ENCODE measurements around the gene SCAMP1. TPM values are rescaled to one million over a fixed set of nuclear protein-coding genes. Genes with fewer than 3 reads are reported as not detected.

SCAMP1 gene
- total RNA-seq, 1 donor from 2014 or later: 45.0 TPM

GRCh38 chr5:78476795-78477194, 116.4 kb downstream of the SCAMP1 start:
- Mint-ChIP-seq H3K27ac (ENCODE audit: unreplicated experiment) (no peak overlapping the region), H3K4me1 (ENCODE audit: unreplicated experiment) (no peaks in the 10 kb centered on the region), H3K27me3 (ENCODE audit: unreplicated experiment) (no peaks in the 10 kb centered on the region), H3K4me3 (ENCODE audit: unreplicated experiment) (no peak overlapping the region), H3K9me3 (ENCODE audit: unreplicated experiment) (no peaks in the 10 kb centered on the region), H3K36me3 (ENCODE audit: unreplicated experiment) (peaks cover 14% of the 10 kb centered on the region)
- no peak for DNase-seq (ENCODE audit: extremely low spot score, unreplicated experiment)
- TF ChIP-seq, protein P1, sequence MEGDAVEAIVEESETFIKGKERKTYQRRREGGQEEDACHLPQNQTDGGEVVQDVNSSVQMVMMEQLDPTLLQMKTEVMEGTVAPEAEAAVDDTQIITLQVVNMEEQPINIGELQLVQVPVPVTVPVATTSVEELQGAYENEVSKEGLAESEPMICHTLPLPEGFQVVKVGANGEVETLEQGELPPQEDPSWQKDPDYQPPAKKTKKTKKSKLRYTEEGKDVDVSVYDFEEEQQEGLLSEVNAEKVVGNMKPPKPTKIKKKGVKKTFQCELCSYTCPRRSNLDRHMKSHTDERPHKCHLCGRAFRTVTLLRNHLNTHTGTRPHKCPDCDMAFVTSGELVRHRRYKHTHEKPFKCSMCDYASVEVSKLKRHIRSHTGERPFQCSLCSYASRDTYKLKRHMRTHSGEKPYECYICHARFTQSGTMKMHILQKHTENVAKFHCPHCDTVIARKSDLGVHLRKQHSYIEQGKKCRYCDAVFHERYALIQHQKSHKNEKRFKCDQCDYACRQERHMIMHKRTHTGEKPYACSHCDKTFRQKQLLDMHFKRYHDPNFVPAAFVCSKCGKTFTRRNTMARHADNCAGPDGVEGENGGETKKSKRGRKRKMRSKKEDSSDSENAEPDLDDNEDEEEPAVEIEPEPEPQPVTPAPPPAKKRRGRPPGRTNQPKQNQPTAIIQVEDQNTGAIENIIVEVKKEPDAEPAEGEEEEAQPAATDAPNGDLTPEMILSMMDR (IDR thresholded peaks at IDR 0.05): no peak

- no peaks in the 10 kb centered on the region for H3K27me3 Mint-ChIP-seq (ENCODE audit: unreplicated experiment)
- no peak overlapping the region for H3K4me3 Mint-ChIP-seq (ENCODE audit: unreplicated experiment)
- H3K27ac Mint-ChIP-seq (ENCODE audit: unreplicated experiment): peak overlapping the region; percentile 32
- TF ChIP-seq, protein P1 (IDR thresholded peaks at IDR 0.05): no peak
- H3K9me3 Mint-ChIP-seq (ENCODE audit: unreplicated experiment): no peaks in the 10 kb centered on the region
- no peak for DNase-seq (ENCODE audit: extremely low spot score, unreplicated experiment)
- H3K36me3 Mint-ChIP-seq (ENCODE audit: unreplicated experiment): peaks cover 35% of the 10 kb centered on the region
- peaks cover 3% of the 10 kb centered on the region for H3K4me1 Mint-ChIP-seq (ENCODE audit: unreplicated experiment)
These were observed 122.5 kb downstream of the SCAMP1 start for GRCh38 chr5:78482948-78483347.

GRCh38 chr5:78483809-78484521, 123.5 kb downstream of the SCAMP1 start:
- Mint-ChIP-seq H3K27ac (ENCODE audit: unreplicated experiment) (peak overlapping the region; percentile 6), H3K4me3 (ENCODE audit: unreplicated experiment) (no peak overlapping the region), H3K27me3 (ENCODE audit: unreplicated experiment) (no peaks in the 10 kb centered on the region), H3K36me3 (ENCODE audit: unreplicated experiment) (peaks cover 45% of the 10 kb centered on the region), H3K9me3 (ENCODE audit: unreplicated experiment) (no peaks in the 10 kb centered on the region), H3K4me1 (ENCODE audit: unreplicated experiment) (peaks cover 3% of the 10 kb centered on the region)
- TF ChIP-seq, protein P1 (IDR thresholded peaks at IDR 0.05): no peak
- no peak for DNase-seq (ENCODE audit: extremely low spot score, unreplicated experiment)

GRCh38 chr5:78486218-78486617, 125.8 kb downstream of the SCAMP1 start:
- H3K4me3 Mint-ChIP-seq (ENCODE audit: unreplicated experiment): no peak overlapping the region
- H3K27ac Mint-ChIP-seq (ENCODE audit: unreplicated experiment): no peak overlapping the region
- peaks cover 53% of the 10 kb centered on the region for H3K36me3 Mint-ChIP-seq (ENCODE audit: unreplicated experiment)
- DNase-seq (ENCODE audit: extremely low spot score, unreplicated experiment): no peak
- peaks cover 3% of the 10 kb centered on the region for H3K4me1 Mint-ChIP-seq (ENCODE audit: unreplicated experiment)
- no peaks in the 10 kb centered on the region for H3K9me3 Mint-ChIP-seq (ENCODE audit: unreplicated experiment)
- TF ChIP-seq, protein P1 (IDR thresholded peaks at IDR 0.05): no peak
- H3K27me3 Mint-ChIP-seq (ENCODE audit: unreplicated experiment): no peaks in the 10 kb centered on the region

DNA sequence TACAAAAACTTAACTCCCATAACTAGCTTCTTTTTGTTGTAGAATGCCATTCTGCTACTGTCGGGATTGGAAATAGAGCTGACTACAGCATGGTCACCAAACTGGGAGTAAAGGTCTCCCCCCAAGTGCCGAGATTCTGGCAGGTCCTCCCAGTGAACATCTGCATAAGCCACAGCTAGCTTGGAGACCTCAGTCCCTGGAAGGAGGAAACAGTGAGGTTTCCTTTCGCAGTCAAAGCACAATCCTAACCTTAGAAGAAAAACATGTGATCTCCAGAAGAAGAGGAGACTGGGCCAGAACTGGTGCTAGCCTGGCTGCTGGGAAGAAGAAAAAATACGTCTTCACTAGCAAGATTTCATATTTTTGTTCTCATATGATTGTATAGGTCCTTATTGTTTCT, 127.4 kb downstream of the SCAMP1 start:
- H3K36me3 Mint-ChIP-seq (ENCODE audit: unreplicated experiment): peaks cover 51% of the 10 kb centered on the region
- no peaks in the 10 kb centered on the region for H3K9me3 Mint-ChIP-seq (ENCODE audit: unreplicated experiment)
- TF ChIP-seq, protein P1 (IDR thresholded peaks at IDR 0.05): no peak
- DNase-seq (ENCODE audit: extremely low spot score, unreplicated experiment): no peak
- no peaks in the 10 kb centered on the region for H3K27me3 Mint-ChIP-seq (ENCODE audit: unreplicated experiment)
- peak overlapping the region; percentile 24 for H3K27ac Mint-ChIP-seq (ENCODE audit: unreplicated experiment)
- H3K4me3 Mint-ChIP-seq (ENCODE audit: unreplicated experiment): no peak overlapping the region
- H3K4me1 Mint-ChIP-seq (ENCODE audit: unreplicated experiment): peaks cover 2% of the 10 kb centered on the region
